HEK293 (cell line): ENCODE results near the gene DCST2.
A peak's percentile ranks its signal among the peaks of the same experiment; 100 is the strongest.

Experiments used
- CTCF ChIA-PET: fragments of 350-600 bp; formaldehyde crosslinking; extraction: SDS; loops from one replicate; lab custom pipeline; 2021; ENCODE audit warnings: antibody characterized with exemption; lab: Yijun Ruan, JAX
- POLR2A ChIA-PET: fragments of 300-600 bp; formaldehyde crosslinking; extraction: SDS; loops from one replicate; lab custom pipeline; 2020; ENCODE audit warnings: antibody characterized with exemption, inconsistent platforms; lab: Yijun Ruan, JAX
- H3K27ac ChIP-seq: fragments of 200-500 bp; sonication (Bioruptor generic); 2 replicates; pipeline ENCODE4 v1.5.1; 2014; ENCODE audit warnings: low read depth, low read length, control low read depth, inconsistent platforms; ENCODE audit errors: extremely low read depth
- H3K36me3 ChIP-seq, 2 experiments: fragments of 200-500 bp in 1 of 2; sonication (Bioruptor generic) in 1 of 2; 1 replicate in 1 of 2; 2 replicates in 1 of 2; pipeline ENCODE4 v1.5.1; 2014 to 2017; ENCODE audit warnings: inconsistent platforms in 2 of 2, low read length in 2 of 2; ENCODE audit not compliant: control insufficient read depth in 2 of 2, insufficient read depth in 1 of 2
- H3K4me1 ChIP-seq: fragments of 200-500 bp; sonication (Bioruptor generic); 2 replicates; pipeline ENCODE4 v1.5.1; 2014; ENCODE audit warnings: mild to moderate bottlenecking, low read length, inconsistent platforms; ENCODE audit not compliant: control insufficient read depth, insufficient read depth
- H3K4me3 ChIP-seq: 2 replicates; pipeline ENCODE4 v1.5.1; 2011; ENCODE audit warnings: low read depth, mild to moderate bottlenecking, control low read depth, low read length, moderate library complexity
- H3K9me3 ChIP-seq: fragments of 200-500 bp; sonication (Bioruptor generic); 2 replicates; pipeline ENCODE4 v1.5.1; 2014; ENCODE audit warnings: low read depth, low read length, inconsistent platforms; ENCODE audit not compliant: control insufficient read depth, insufficient read depth
- BCL11B ChIP-seq: fragments of 450-650 bp; formaldehyde crosslinking; IDR thresholded peaks from 2 replicates; pipeline ENCODE4 v1.5.1; 2016; ENCODE audit warnings: low read depth, missing biosample characterization, missing genetic modification characterization
- GLIS2 ChIP-seq: fragments of 450-650 bp; formaldehyde crosslinking; IDR thresholded peaks from 2 replicates; pipeline ENCODE4 v1.5.1; 2016; ENCODE audit warnings: missing biosample characterization, missing genetic modification characterization
- HIC1 ChIP-seq: fragments of 450-650 bp; formaldehyde crosslinking; IDR thresholded peaks from 2 replicates; pipeline ENCODE4 v1.5.1; 2016; ENCODE audit warnings: missing biosample characterization, missing genetic modification characterization
- KLF1 ChIP-seq: fragments of 450-650 bp; formaldehyde crosslinking; IDR thresholded peaks from 2 replicates; pipeline ENCODE4 v1.5.1; 2016; ENCODE audit warnings: missing biosample characterization, missing genetic modification characterization
- KLF17 ChIP-seq: fragments of 450-650 bp; formaldehyde crosslinking; IDR thresholded peaks from 2 replicates; pipeline ENCODE4 v1.5.1; 2016; ENCODE audit warnings: missing biosample characterization, missing genetic modification characterization
- KLF8 ChIP-seq: fragments of 450-650 bp; formaldehyde crosslinking; IDR thresholded peaks from 2 replicates; pipeline ENCODE4 v1.5.1; 2016; ENCODE audit warnings: missing biosample characterization, missing genetic modification characterization
- PATZ1 ChIP-seq: fragments of 450-650 bp; formaldehyde crosslinking; IDR thresholded peaks from 2 replicates; pipeline ENCODE4 v1.5.1; 2016; ENCODE audit warnings: missing biosample characterization, missing genetic modification characterization
- SP3 ChIP-seq: fragments of 450-650 bp; formaldehyde crosslinking; IDR thresholded peaks from 2 replicates; pipeline ENCODE4 v1.5.1; 2016; ENCODE audit warnings: missing biosample characterization, missing genetic modification characterization
- YY1 ChIP-seq: fragments of 450-650 bp; formaldehyde crosslinking; IDR thresholded peaks from 2 replicates; pipeline ENCODE4 v1.5.1; 2018; ENCODE audit warnings: missing biosample characterization, missing genetic modification characterization
- ZBTB17 ChIP-seq: fragments of 450-650 bp; formaldehyde crosslinking; IDR thresholded peaks from 2 replicates; pipeline ENCODE4 v1.5.1; 2016; ENCODE audit warnings: missing biosample characterization, missing genetic modification characterization
- ZNF169 ChIP-seq: fragments of 450-650 bp; formaldehyde crosslinking; IDR thresholded peaks from 2 replicates; pipeline ENCODE4 v1.5.1; 2016; ENCODE audit warnings: missing biosample characterization, missing genetic modification characterization
- ZNF24 ChIP-seq: fragments of 450-650 bp; formaldehyde crosslinking; IDR thresholded peaks from 2 replicates; pipeline ENCODE4 v1.5.1; 2016; ENCODE audit warnings: missing biosample characterization, missing genetic modification characterization
- ZNF335 ChIP-seq: fragments of 450-650 bp; formaldehyde crosslinking; conservative IDR thresholded peaks from 2 replicates; pipeline ENCODE4 v1.5.1; 2016; ENCODE audit warnings: missing biosample characterization, missing genetic modification characterization
- ZNF366 ChIP-seq: fragments of 450-650 bp; formaldehyde crosslinking; conservative IDR thresholded peaks from 2 replicates; pipeline ENCODE4 v1.5.1; 2016; ENCODE audit warnings: missing biosample characterization, missing genetic modification characterization
- ZNF394 ChIP-seq: fragments of 450-650 bp; formaldehyde crosslinking; IDR thresholded peaks from 2 replicates; pipeline ENCODE4 v1.5.1; 2016; ENCODE audit warnings: missing biosample characterization, missing genetic modification characterization, mild to moderate bottlenecking, moderate library complexity, borderline replicate concordance
- ZNF521 ChIP-seq: fragments of 450-650 bp; formaldehyde crosslinking; IDR thresholded peaks from 2 replicates; pipeline ENCODE4 v1.5.1; 2017; ENCODE audit warnings: missing biosample characterization, mild to moderate bottlenecking, missing genetic modification characterization
- ZNF670 ChIP-seq: fragments of 450-650 bp; formaldehyde crosslinking; IDR thresholded peaks from 2 replicates; pipeline ENCODE4 v1.5.1; 2016; ENCODE audit warnings: missing biosample characterization, missing genetic modification characterization, low read depth
- ZNF76 ChIP-seq: fragments of 450-650 bp; formaldehyde crosslinking; IDR thresholded peaks from 2 replicates; pipeline ENCODE4; 2016; ENCODE audit warnings: low read depth, missing biosample characterization, missing genetic modification characterization, borderline replicate concordance
- ZNF791 ChIP-seq: fragments of 450-650 bp; formaldehyde crosslinking; IDR thresholded peaks from 2 replicates; pipeline ENCODE4 v1.5.1; 2016; ENCODE audit warnings: missing biosample characterization, missing genetic modification characterization

Gene DCST2

GRCh38 chr1:155007251-155007828, 26.2 kb downstream of the DCST2 start (continued):
- TF ChIP-seq PATZ1 (tag by site-specific recombination) (peak; percentile 13), GLIS2 (tag by site-specific recombination) (peak; percentile 33; the same call in 1 of the 2 replicates)

- ChIA-PET CTCF (interaction anchor here (0.9 to 3.5 kb wide), 2 partner anchors 11 kb away, joined by 3 to 30 read pairs; no protein-coding TSS in a partner anchor), POLR2A (interaction anchor here (1.5 kb wide), 1 partner anchor 10 kb away, joined by 7 read pairs; no protein-coding TSS in a partner anchor)
- Histone ChIP-seq H3K27ac (peak overlapping the region; percentile 41; the same call in 1 of the 2 replicates), H3K9me3 (no peaks in the 10 kb centered on the region), H3K4me1 (peaks cover 8% of the 10 kb centered on the region), H3K4me3 (no peak overlapping the region), H3K36me3 (peaks cover 0 to 2% of the 10 kb centered on the region in 2 experiments; a peak in 1 of 3 replicates)
- TF ChIP-seq ZBTB17 (tag by site-specific recombination) (peak; percentile 97), PATZ1 (tag by site-specific recombination) (0 out of 2 replicates have a peak, but pooled peaks have one; percentile 41), KLF17 (0 out of 2 replicates have a peak, but pooled peaks have one; percentile 22), BCL11B (tag by site-specific recombination) (peak; percentile 67), ZNF394 (peak; percentile 28; the same call in 1 of the 2 replicates), ZNF521 (tag by site-specific recombination) (no peak), SP3 (peak; percentile 57), YY1 (tag by site-specific recombination) (no peak), KLF8 (tag by site-specific recombination) (0 out of 2 replicates have a peak, but pooled peaks have one; percentile 51), ZNF24 (tag by site-specific recombination) (no peak), ZNF76 (peak; percentile 97), ZNF366 (tag by site-specific recombination) (peak; percentile 66), ZNF335 (tag by site-specific recombination) (peak; percentile 57), ZNF670 (tag by site-specific recombination) (no peak)
Measured at GRCh38 chr1:155006601-155007101, 26.9 kb downstream of the DCST2 start.

- Histone ChIP-seq H3K4me3 (no peak overlapping the region), H3K4me1 (peaks cover 6% of the 10 kb centered on the region), H3K36me3 (no peaks in the 10 kb centered on the region), H3K27ac (peak overlapping the region; percentile 87; the same call in 1 of the 2 replicates), H3K9me3 (no peaks in the 10 kb centered on the region)
- ChIA-PET CTCF (interaction anchor here (1.2 to 3.5 kb wide), 3 partner anchors 12 to 80 kb away, joined by 3 to 30 read pairs (median 11); no protein-coding TSS in a partner anchor), POLR2A (interaction anchor here (1.5 to 2.1 kb wide), 2 partner anchors 12 to 22 kb away, joined by 7 to 9 read pairs; partner anchors contain the start of gene FLAD1)
- TF ChIP-seq ZNF791 (tag by site-specific recombination): no peak
- TF ChIP-seq KLF1 (tag by site-specific recombination): 0 out of 2 replicates have a peak, but pooled peaks have one; percentile 10
- TF ChIP-seq ZNF169 (tag by site-specific recombination): no peak
- TF ChIP-seq HIC1 (tag by site-specific recombination): peak; percentile 32; the same call in 1 of the 2 replicates
- 0 out of 2 replicates have a peak, but pooled peaks have one; percentile 60 for TF ChIP-seq BCL11B (tag by site-specific recombination)
Measured at GRCh38 chr1:155005076-155006011, 28.2 kb downstream of the DCST2 start.
